ENCODE measurements around the gene SLC4A1AP.

GRCh38 chr2:27701676-27702075 lies 38.0 kb downstream of the SLC4A1AP start:
- TF ChIP-seq, protein P1, sequence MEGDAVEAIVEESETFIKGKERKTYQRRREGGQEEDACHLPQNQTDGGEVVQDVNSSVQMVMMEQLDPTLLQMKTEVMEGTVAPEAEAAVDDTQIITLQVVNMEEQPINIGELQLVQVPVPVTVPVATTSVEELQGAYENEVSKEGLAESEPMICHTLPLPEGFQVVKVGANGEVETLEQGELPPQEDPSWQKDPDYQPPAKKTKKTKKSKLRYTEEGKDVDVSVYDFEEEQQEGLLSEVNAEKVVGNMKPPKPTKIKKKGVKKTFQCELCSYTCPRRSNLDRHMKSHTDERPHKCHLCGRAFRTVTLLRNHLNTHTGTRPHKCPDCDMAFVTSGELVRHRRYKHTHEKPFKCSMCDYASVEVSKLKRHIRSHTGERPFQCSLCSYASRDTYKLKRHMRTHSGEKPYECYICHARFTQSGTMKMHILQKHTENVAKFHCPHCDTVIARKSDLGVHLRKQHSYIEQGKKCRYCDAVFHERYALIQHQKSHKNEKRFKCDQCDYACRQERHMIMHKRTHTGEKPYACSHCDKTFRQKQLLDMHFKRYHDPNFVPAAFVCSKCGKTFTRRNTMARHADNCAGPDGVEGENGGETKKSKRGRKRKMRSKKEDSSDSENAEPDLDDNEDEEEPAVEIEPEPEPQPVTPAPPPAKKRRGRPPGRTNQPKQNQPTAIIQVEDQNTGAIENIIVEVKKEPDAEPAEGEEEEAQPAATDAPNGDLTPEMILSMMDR (IDR thresholded peaks at IDR 0.05; ENCODE audit: insufficient read depth, low read length): no peak
- TF ChIP-seq POLR2AphosphoS5 (IDR thresholded peaks at IDR 0.05; ENCODE audit: low read depth) (no peak), SPI1 (IDR thresholded peaks at IDR 0.05; ENCODE audit: borderline replicate concordance, low read depth) (no peak), GABPA (IDR thresholded peaks at IDR 0.05; ENCODE audit: low read depth) (no peak)
- TF ChIP-seq, protein P2, sequence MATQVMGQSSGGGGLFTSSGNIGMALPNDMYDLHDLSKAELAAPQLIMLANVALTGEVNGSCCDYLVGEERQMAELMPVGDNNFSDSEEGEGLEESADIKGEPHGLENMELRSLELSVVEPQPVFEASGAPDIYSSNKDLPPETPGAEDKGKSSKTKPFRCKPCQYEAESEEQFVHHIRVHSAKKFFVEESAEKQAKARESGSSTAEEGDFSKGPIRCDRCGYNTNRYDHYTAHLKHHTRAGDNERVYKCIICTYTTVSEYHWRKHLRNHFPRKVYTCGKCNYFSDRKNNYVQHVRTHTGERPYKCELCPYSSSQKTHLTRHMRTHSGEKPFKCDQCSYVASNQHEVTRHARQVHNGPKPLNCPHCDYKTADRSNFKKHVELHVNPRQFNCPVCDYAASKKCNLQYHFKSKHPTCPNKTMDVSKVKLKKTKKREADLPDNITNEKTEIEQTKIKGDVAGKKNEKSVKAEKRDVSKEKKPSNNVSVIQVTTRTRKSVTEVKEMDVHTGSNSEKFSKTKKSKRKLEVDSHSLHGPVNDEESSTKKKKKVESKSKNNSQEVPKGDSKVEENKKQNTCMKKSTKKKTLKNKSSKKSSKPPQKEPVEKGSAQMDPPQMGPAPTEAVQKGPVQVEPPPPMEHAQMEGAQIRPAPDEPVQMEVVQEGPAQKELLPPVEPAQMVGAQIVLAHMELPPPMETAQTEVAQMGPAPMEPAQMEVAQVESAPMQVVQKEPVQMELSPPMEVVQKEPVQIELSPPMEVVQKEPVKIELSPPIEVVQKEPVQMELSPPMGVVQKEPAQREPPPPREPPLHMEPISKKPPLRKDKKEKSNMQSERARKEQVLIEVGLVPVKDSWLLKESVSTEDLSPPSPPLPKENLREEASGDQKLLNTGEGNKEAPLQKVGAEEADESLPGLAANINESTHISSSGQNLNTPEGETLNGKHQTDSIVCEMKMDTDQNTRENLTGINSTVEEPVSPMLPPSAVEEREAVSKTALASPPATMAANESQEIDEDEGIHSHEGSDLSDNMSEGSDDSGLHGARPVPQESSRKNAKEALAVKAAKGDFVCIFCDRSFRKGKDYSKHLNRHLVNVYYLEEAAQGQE (IDR thresholded peaks at IDR 0.05; ENCODE audit: insufficient replicate concordance, low read depth): no peak
